Stimulated activated CD4-positive, alpha-beta T cell treated with anti-CD3 and anti-CD28 coated beads, Interleukin-12 subunit alpha, Interleukin-12 subunit beta, amount 100 ng/mL, for 4 hours (primary cell): ENCODE results near the gene GP1BB.

Experiments
- DNase-seq: peaks from one replicate; pipeline ENCODE4 v3.0.0-alpha.2; 2020

GP1BB gene

GRCh38 chr22:19727310-19728150 lies 4.2 kb downstream of the GP1BB start:
- DNase-seq = no peak

DNA sequence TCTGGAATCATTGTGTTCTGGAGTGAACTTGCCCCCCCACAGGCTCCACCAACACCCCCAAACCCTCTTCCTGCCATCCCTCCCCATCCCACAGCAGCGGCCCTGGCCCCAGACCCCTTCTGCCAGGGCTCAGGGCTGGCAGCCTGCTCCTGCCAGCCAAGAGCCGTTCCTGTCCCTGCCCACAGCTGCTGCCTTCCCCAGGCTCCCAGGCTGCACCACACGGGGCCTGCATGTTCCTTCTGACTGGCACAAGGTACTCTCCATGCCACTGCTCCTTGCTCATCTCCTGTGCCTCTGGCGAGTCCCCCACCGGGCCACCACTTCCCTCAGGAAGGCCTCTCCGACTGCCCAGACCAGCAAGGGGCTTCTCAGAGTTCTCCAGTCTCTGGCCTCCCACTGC lies 4.9 kb downstream of the GP1BB start:
- DNase-seq = no peak

GRCh38 chr22:19728836-19729235 lies 5.5 kb downstream of the GP1BB start:
- no peak for DNase-seq

DNA sequence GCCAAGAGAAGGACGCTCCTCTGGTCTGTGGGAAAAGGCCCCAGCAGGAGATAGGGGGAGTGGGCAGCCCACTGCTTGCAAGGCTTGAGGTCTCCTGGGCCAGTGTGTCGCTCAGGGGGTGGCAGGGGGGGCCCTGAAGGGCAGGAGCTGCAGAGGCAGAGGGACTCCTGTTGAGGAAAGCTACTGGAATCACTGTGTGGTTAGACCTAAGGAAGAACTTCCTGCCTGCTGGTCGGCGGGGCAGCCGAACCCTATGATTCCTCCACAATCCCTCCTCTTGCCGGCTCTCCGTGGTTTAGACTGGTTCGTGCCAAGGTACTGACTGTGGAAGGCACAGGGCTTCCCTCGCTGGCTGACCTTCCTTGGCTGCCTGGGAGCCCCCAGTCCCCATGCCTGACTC lies 6.2 kb downstream of the GP1BB start:
- DNase-seq = no peak

- DNase-seq = no peak
Observed at GRCh38 chr22:19730198-19730597, 6.9 kb downstream of the GP1BB start.

DNA sequence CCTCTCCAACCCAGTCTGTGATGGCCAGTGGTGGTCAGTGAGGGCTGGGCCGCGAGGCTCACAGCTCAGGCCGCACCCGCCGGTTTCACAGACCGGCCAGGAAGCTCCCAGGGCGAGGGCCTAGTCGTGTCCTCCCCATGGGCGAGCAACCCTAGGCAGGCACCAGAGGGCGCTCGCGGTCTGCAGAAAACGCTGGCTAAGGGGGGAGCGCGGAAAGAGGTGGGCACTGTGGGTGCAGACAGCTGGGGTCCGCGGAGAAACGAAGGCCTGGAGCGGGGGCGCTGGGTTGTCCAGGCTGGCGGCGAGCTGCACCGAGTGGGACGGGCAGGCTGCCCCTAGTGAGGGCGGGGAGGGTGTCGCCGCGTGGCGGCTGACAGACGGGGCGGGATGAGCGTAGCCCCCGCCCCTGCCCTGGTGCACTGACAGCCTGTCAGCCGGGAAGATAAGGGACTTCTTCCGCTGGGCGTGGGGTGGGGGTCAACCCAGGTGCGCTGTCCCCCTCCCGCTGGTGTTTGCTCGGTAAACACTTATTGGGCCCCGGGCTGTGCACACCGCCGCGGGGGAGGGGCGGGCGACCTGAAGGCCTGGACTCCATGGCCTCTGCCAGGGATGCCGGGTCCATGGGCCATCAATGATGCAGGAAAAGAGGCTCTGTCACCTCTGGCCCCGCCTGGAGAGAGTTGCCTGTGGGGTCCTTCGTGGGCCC lies 7.5 kb downstream of the GP1BB start:
- DNase-seq = peak; percentile 90

- DNase-seq = no peak
Observed at GRCh38 chr22:19731361-19732135, 8.2 kb downstream of the GP1BB start.

DNA sequence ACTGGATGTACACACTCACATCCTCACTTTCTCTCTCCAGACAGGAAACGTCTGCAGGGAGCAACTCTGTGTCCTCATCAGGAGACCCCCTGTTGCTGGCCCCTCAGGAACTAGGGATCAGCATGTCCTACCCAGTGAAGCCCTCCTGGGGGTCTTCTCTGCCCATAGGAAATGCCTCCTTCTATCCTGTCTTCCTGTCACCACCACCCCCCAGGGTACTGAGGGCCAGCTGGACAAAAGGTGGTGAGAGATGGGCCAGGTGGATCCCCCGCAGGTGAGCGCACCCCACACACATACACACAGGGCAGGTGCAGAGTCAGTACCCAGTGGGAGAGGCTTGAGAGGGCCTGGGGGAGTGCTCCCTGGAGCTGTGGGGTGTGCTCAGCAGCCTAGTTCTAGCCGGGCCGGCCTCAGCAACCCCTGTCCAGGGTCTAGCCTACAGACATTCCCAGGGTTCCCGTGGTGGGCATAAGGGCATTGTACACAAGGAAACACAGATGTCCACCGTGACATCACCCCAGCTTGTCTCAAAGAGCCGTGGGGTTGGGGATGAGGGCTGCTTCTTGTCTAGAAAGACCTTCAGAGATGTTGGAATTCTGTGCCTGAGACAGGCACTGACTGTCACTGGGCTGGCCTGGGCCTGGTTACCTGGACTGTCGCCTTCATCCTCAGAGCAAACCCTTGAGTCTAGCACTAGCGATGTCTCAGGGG lies 9.2 kb downstream of the GP1BB start:
- no peak for DNase-seq

- DNase-seq = no peak
Observed at GRCh38 chr22:19733755-19734154, 10.4 kb downstream of the GP1BB start.

GRCh38 chr22:19734163-19734562 lies 10.8 kb downstream of the GP1BB start:
- DNase-seq = no peak

DNA sequence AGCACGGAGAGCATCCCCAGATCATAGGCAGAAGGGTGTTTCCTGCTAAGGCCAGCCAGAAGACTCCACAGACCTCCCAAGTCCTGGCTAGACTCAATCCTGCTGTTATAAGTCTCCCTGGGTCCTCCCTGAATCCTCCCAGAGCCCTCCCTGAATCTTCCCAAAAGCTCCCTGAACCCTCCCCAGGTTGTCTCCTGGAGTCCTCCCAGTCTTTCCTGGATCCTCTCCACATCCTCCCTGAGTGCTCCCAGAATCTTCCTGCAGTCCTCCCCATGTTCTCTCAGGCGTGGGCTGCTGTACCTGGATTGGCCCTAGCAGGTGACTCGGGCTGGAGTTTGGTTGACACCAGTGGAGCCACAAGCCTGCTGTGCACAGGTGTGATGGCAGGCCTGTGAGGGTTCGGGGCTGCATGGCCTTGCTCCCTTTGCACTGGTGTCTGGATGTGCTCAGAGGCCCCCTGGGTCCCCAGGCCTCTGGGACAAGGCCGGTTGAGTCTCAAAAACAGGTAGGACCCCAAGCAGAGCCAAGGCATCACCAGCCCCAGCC lies 11.6 kb downstream of the GP1BB start:
- no peak for DNase-seq

DNA sequence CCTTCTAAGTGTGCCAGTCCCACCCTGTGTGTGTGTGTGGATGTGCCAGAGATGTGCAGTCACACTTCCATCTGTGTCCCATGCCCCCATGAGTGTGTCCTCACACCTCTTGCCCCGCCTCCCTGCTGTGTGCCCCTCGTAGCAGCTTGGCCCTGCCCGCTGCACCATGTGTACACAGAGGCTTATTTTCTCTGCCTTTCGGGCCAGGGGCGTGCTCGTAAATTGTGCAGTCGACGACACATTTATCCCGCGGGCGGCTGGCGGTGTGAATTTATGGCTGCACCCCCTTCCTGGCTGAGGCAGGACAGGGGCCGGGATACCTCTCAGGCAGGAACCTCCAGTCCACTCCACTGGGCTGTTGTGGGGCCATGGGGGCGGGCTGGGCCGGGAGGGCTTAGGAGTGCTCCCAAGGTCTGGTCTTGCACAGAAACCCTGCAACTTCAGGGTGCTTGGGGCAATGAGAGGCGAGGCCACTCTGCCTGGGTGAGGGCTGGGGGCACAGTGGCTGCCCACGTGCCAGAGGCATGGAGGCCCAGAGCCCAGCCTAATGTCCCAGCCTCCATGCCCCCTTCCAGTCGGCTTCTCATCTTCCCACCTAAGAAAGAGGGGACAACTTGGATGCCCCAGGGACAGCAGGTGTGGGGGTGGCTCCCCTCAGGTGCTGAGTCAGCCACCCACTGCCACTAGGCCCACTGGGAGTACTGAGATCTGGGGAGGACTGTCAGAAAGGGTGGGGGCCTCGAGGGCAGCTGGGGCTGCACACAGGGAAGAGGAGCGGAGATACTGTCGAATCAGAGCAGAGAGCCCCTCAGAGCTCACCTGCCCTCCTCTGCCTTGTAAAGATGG lies 12.5 kb downstream of the GP1BB start:
- no peak for DNase-seq

DNA sequence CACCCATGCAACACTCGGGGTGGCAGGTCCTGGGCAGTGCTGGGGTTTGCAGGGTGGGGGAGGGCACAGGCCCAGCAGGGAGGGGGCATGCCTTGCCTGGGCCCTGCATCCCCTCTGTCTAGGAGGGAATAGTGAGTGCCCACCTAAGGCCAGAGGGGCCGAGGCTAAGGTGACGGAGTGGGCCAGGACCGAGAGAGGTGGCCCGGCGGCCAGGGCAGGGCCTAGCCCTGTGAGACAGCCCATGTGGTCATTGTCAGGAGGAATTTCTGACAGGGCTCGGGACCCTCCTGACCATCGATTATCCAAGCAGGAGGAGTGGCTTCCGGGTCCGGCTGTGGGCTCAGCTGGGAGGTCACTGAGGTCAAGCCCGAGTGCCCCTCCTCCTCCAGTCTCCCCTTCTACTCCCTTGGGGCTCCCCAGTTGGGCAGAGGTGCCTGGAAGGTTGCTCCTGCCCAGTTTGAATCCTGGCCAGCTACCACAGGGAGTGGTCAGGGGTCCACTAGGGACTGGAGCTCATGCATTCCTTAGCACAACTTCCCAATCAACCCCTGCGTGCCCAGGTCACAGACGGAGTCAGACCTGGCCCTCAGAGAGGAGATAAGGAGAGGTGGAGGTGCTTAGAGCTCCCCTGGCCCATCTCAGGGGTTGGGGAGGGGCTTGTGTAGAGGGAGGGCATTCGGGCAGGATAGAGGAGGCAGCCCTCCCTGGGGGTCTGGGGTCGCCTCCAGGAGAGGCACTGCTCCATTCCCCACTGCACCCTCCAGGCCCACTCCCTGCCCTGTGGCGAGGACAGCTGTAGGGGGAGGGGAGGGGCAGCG lies 14.7 kb downstream of the GP1BB start:
- DNase-seq = no peak

DNA sequence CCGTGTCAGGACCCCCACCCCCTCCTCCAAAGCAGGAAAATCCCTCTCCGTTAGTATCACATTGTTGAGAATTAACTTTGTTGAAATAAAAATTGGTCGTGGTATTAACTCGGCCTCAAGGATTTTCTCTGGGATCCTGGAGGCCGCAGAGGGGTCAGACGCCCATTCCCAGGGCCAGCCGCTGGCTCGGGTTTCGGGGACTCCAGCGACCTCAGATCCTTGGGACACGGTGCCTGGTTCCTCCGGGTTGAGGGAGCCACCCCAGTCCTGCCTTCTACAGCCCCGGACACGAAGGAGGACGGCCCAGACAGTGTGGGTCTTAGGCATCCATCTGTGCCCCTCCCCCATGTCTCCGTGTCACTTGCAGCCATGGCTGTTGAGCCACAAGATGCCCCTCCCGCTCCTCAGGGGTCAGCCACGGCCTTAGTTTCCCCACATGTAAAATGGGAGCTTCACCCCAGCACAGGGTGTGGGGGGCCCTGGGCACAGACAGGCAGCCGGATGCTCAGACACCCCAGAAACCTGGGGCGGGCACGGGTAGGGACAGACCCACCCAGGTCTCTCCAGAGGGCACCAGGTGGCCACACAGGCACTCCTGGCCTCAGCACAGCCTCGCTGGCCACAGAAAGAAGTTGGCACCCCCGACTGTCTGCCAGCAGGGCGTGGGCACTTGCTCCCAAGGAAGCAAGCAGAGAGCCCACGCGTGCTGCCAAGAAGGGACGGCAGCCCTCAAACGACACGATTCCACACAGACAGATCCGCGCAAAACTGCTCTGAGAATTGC lies 15.5 kb downstream of the GP1BB start:
- DNase-seq = no peak

GRCh38 chr22:19739448-19739895 lies 16.1 kb downstream of the GP1BB start:
- no peak for DNase-seq

DNA sequence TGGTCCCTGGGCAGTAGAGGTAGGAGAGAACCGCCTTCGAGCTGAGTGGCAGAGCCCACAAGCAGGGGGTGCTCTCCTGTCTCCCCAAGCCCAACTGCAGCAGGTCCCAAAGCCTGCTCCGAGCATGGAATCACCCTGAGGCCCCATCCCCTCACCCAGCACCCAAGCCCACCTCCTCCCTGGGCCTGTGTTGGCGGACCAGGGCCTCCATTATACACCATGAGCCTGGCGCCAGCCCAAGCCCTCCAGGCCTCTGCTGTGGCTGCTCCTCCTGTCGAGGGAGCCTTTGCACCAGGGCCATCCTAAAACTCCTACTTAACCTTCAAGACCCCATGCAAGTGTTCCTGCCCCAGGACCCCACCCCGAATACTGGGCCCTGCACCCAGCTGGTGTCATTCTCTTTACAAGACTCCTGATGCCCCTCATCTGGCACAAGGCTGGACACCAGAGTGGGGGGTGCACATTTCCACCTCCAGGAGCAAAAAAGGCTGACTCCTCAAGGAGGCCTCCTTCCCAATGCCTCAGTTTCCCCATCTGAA lies 16.6 kb downstream of the GP1BB start:
- no peak for DNase-seq

GRCh38 chr22:19740586-19740985 lies 17.2 kb downstream of the GP1BB start:
- DNase-seq = no peak

DNA sequence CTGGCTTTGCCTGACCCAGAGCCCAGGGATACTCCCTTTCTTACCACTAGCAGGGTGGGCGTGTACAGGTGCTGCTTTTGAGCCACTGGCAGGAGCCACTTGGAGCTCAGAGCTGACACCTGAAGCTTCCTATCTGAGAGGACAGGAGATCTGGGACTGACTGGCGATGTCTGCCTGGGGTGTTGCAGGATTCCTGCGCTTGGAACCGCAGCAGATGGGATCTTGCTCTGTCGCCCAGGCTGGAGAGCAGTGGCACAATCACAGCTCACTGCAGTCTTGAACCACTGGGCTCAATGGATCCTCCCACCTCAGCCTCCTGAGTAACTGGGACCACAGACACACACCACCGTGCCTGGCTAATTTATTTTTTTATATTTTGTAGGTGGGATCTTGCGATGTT lies 17.7 kb downstream of the GP1BB start:
- no peak for DNase-seq
